Measurements from ENCODE around the gene RNMT.
"Not testable (repeated sequence)": the region's sequence is repeated elsewhere in the genome, so short reads cannot be mapped to it uniquely, and the experiment has no call there.

RNMT gene

GRCh38 chr18:13730481-13730880 lies 4.0 kb downstream of the RNMT start:
- DNase-seq (ENCODE audit: low read depth in 1 of 2, low spot score in 1 of 2) = no peak

DNA sequence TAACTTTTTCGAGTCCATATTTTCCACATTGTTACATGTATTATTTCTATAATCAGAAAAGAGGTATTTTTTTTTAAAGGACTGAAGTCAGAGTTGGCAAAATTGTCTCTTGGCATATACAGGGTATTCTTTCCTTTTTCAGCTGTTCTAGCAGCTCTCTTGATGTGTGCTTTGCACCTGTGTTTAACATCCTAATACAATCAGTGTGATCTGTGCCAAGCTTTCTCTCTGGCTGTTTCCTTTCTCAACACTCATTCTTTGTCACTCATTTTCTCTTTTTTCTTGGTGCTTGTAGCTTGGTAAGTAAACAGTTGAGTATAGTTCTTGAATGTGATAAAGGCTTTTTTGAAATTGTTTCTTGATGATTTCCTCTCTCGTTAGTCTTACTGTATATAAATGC lies 9.2 kb downstream of the RNMT start:
- no peak for DNase-seq (ENCODE audit: low read depth in 1 of 2, low spot score in 1 of 2)

DNA sequence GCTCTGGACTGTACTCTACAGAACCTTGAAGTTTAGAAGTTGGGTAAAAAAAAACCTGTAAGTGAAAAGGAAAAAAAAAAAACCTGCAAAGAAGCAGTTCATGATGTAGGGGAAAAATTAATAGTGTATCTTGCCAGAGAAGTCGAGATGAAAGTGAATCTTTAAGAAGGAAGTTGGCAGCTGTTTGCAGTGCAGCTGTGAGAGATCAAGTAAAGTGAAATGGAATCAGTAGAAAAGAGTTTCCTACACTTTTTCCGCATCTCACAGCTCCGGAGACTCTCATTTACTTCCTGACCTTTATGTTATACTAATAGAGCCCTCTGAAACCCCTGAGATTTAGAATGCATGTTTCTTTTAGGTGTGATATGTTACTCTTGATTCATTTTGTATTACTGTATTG lies 19.2 kb downstream of the RNMT start:
- no peak for DNase-seq (ENCODE audit: low read depth in 1 of 2, low spot score in 1 of 2)

DNA sequence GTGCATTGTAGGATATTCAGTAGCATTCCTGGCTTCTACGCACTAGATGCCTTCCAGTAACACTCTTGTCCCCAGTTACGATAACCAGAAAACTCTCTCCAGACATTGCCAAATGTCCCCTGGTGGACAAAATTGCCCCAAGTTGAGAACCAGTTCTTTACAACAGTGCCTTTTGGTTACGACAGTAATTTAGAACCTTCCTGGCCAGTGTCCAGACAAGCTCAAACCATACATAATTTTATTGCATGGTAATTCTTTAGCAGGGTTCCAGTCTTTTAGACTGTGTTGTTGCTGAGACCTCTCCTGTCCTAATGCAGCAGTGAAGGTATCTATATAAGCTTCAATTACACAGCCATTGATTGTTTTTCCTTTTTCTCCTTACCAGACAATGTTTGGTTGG lies 20.2 kb downstream of the RNMT start:
- DNase-seq (ENCODE audit: low read depth in 1 of 2, low spot score in 1 of 2) = no peak

GRCh38 chr18:13751599-13751998 lies 25.1 kb downstream of the RNMT start:
- DNase-seq (ENCODE audit: low read depth in 1 of 2, low spot score in 1 of 2) = not testable (repeated sequence)

DNA sequence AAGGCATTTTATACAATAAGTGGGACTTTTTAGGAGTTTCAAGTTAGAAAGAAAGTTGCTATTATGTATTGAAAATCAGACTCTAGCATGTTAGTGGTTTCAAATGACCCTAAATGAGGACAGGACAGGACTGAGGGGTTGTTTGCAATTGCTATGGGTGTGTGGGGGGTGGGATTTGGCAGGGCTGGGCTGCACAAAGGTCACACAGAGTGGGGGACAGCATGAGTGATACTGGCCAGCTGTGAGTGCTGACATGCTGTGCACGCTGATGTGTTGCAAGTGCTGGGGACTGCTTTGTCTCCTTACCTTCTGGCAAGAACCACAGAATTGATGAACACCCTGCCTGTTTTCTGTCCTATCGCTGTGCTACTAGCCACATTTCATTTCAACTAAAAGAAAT lies 29.8 kb downstream of the RNMT start:
- DNase-seq (ENCODE audit: low read depth in 1 of 2, low spot score in 1 of 2) = no peak

DNA sequence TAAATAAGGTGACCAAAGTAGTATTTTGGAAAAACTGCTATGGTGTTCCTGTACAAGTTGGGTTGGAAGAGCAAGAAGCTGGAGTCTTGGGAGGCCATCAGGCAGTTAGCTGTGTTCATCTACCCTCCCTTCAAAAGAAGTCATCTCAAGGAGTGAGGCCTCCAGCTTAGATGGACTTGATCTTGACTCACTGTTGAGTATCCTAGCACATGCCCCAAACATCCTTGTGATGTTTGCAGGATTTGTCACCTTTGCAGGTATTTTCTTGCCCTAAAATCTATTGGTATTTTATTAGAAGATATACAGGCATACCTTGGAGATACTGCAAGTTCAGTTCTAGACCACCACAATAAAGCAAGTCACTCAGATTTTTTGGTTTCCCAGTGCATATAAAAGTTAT lies 30.2 kb downstream of the RNMT start:
- DNase-seq (ENCODE audit: low read depth in 1 of 2, low spot score in 1 of 2) = no peak

- no peak for DNase-seq (ENCODE audit: low read depth in 1 of 2, low spot score in 1 of 2)
Measured at GRCh38 chr18:13758622-13759021, 32.1 kb downstream of the RNMT start.

GRCh38 chr18:13760047-13760446 lies 33.6 kb downstream of the RNMT start:
- DNase-seq (ENCODE audit: low read depth in 1 of 2, low spot score in 1 of 2) = no peak

DNA sequence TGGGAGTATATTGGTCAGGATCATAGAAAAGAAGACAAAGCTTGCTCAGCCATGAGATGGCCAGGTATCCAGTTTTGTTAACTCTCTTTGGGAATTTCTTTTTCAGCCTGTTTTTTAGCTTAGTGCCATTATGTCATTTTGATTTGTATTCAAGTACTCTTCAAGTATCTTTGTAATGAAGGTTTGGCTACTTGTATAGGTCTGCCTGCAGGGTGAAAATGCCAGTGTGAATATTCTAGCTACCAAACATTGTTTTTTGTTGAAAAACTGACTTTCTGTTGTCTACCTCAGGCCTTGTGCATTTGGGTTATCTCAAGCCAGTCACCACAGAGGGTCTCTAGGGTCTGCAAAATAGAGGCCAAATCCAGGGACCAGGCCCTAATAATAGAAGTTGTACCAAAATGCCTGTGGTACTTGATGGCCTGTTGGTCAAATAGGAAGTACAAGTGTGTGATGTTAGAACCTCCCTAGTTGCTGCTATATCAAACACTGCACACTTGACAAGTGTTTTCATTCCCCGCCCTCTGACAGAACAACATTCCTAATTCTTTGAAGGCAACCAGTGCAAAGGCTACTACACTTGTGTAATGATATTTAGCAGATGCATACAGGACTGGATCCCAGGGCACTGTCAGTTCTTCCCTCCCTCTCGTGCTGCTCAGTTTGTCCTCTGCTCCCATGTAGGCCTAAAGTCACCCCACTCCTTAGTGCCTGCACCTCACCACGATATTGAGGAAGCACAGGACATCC lies 36.4 kb downstream of the RNMT start:
- no peak for DNase-seq (ENCODE audit: low read depth in 1 of 2, low spot score in 1 of 2)

- DNase-seq (ENCODE audit: low read depth in 1 of 2, low spot score in 1 of 2) = no peak
Measured at GRCh38 chr18:13775058-13775457, 48.6 kb downstream of the RNMT start.

- DNase-seq (ENCODE audit: low read depth in 1 of 2, low spot score in 1 of 2) = no peak
Measured at GRCh38 chr18:13791181-13791580, 64.7 kb downstream of the RNMT start.

GRCh38 chr18:13793819-13794218 lies 67.3 kb downstream of the RNMT start:
- DNase-seq (ENCODE audit: low read depth in 1 of 2, low spot score in 1 of 2) = no peak

- no peak for DNase-seq (ENCODE audit: low read depth in 1 of 2, low spot score in 1 of 2)
Measured at GRCh38 chr18:13796515-13796914, 70.0 kb downstream of the RNMT start.

DNA sequence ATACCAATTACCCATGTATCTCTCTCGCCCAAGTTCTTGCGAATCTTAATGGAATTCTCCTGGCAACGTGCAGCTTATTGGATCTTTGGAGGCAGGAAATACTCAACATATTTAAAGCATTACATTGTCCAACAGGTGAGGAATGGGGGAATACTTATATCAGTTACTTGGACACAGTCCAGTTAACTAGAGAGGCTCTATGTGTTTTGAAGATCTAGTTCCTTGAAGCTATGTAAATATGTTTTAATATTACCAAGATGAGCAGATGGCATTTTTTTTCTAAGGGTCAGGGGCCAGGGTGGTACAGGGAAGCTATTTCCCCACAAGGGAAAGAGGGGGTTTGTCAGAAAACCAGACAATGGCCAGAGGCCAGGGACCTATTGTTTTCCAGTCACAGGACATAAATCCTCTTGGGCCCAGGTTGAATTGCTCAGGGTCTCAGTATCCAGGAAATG lies 70.7 kb downstream of the RNMT start:
- no peak for DNase-seq (ENCODE audit: low read depth in 1 of 2, low spot score in 1 of 2)

DNA sequence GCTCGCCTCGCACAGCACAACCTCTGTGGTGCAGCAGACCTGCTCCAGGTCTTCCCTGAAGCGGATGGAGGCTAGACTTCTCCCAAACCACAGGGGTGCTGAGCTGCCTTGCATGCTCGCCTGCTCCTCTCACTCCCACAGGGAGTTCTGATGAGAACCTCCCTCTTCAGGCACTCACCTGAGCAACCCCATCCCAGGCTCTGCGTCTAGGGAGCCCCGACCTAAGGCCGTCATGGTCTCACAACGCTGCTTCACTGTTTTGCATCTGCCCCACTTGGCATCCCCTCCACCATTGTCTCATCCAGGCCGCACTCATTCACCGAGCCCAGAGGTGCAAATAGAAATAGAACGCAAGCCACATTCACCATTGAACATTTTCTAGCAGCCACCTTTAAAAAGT lies 72.9 kb downstream of the RNMT start:
- no peak for DNase-seq (ENCODE audit: low read depth in 1 of 2, low spot score in 1 of 2)

DNA sequence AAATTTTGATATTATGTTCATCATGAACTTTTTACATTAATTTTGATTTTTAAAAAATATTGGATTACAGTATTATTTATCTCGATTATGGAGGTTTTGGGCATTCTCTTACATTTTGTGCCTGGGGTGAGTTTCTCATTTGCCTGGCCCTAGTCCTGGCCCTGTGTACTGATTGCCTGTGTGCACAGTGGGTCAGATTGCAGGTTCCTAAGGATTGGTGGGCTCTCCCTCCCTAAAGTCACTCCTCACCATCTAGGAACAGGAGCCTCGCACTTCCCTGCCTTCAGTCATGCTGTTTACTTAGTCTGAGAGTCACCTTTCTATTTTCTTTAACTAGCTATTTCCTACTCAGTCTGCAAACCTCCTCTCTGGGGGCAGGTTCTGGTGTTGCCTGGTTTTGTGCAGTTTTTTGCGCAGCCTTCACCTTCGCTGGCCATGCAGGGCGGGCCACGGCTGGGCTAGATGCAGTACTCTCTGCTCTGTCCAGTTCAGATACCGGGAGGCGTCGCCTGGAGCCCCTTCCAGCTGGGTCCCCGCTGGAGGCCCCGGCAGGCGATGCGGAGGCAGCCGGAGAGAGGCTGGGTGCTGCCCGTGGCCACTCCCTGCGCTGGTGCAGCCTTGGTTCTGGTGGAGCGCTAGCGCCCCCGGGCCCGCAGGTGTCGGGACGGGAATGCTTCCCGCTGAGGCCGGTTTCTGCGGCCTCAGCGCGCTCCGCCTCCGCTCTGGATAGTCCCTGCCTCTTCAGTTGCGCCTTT lies 74.2 kb downstream of the RNMT start:
- DNase-seq (ENCODE audit: low read depth in 1 of 2, low spot score in 1 of 2) = peak in 1 of 2 donors; percentile 14

DNA sequence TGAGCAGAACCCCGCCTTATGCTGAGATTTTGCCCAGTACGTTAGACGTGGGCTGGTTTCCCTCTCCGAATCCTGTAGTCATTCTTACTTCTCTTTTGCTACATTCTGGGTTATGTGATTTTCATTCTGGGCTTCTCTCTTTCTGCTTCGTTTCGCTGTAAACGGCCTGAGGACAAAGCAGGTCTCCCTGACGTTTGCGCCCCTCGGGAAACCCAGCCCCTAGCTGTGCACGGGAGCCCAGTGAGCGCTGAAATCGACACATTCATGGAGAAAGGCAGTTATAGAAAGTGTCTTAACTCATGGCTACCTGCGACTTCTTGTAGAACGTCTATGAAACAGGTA lies 74.8 kb downstream of the RNMT start:
- no peak for DNase-seq (ENCODE audit: low read depth in 1 of 2, low spot score in 1 of 2)

DNA sequence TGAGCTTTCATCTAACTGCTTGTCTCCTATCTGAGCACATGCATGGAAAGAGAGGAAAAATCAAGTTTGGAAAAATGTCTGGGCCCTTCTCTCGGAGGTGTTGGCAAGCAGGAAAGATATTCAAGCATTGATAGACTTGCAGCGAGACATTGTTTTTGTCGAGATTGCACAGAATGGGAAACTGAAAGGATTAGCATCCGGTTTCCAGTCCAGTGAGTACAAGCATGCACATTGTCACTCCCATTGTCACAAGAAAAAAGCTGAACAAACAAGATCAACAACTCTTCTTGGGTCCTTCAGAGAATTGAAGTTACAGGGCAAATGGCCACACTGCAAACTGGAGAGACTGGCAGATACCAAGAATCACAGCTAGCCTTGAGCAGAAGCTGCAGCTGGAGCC lies 77.8 kb downstream of the RNMT start:
- DNase-seq (ENCODE audit: low read depth in 1 of 2, low spot score in 1 of 2) = no peak

GRCh38 chr18:13808294-13809042 lies 82.0 kb downstream of the RNMT start:
- DNase-seq (ENCODE audit: low read depth in 1 of 2, low spot score in 1 of 2) = no peak

GRCh38 chr18:13809043-13809430 lies 82.6 kb downstream of the RNMT start:
- no peak for DNase-seq (ENCODE audit: low read depth in 1 of 2, low spot score in 1 of 2)

All from stimulated activated CD4-positive, alpha-beta T cell treated with anti-CD3 and anti-CD28 coated beads, Interleukin-15, amount 100 ng/mL, for 1 hour (primary cell).